T-helper 2 cell treated with Interferon-gamma antibody and Interleukin-4, amounts not matched to agents 5 μg/mL and 100 μg/mL, for 36 hours (primary cell): Measurements from ENCODE around the gene PTPN13.
"Not testable (repeated sequence)": the region's sequence is repeated elsewhere in the genome, so short reads cannot be mapped to it uniquely, and the experiment has no call there.

Experiments used
- DNase-seq: peaks from one replicate; pipeline ENCODE4 v3.0.0; 2021; ENCODE audit warnings: low spot score
- H3K27ac Mint-ChIP-seq: one replicate; pipeline ENCODE4 v1.8.0; 2021; ENCODE audit warnings: mild to moderate bottlenecking, mixed read lengths
- H3K27me3 Mint-ChIP-seq: one replicate; pipeline ENCODE4 v1.8.0; 2021; ENCODE audit warnings: low read depth, mixed read lengths
- H3K36me3 Mint-ChIP-seq: one replicate; pipeline ENCODE4 v1.8.0; 2021; ENCODE audit warnings: low read depth, mixed read lengths
- H3K4me1 Mint-ChIP-seq: one replicate; pipeline ENCODE4 v1.8.0; 2021; ENCODE audit warnings: low read depth, mixed read lengths
- H3K4me3 Mint-ChIP-seq: one replicate; pipeline ENCODE4 v1.8.0; 2022; ENCODE audit warnings: mild to moderate bottlenecking, moderate library complexity, mixed read lengths
- H3K9me3 Mint-ChIP-seq: one replicate; pipeline ENCODE4 v1.8.0; 2021; ENCODE audit warnings: mixed read lengths

PTPN13 gene

DNA sequence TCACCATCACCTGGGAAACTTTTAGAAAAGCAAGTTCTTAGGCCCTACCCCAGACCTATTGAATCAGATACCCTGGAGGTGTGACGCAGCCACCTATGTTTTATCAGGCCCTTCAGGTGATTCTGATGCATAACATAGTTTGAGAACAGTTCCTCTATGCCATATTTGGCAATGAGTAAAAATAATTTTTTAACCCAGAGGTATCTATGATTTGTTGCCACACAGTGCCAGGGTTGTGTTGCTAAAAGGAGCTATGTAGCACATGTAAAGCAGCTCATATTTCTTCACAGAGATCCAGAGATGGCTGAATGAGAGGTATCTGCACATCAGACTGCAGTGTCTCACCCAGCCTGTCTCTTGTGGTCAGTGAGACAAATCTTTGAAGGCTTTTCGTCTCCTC is 85.3 kb downstream of the PTPN13 start:
- no peaks in the 10 kb centered on the region for H3K27me3 Mint-ChIP-seq
- no peak overlapping the region for H3K27ac Mint-ChIP-seq
- no peaks in the 10 kb centered on the region for H3K9me3 Mint-ChIP-seq
- H3K4me1 Mint-ChIP-seq: no peaks in the 10 kb centered on the region
- no peak overlapping the region for H3K4me3 Mint-ChIP-seq
- H3K36me3 Mint-ChIP-seq: no peaks in the 10 kb centered on the region
- DNase-seq: no peak

DNA sequence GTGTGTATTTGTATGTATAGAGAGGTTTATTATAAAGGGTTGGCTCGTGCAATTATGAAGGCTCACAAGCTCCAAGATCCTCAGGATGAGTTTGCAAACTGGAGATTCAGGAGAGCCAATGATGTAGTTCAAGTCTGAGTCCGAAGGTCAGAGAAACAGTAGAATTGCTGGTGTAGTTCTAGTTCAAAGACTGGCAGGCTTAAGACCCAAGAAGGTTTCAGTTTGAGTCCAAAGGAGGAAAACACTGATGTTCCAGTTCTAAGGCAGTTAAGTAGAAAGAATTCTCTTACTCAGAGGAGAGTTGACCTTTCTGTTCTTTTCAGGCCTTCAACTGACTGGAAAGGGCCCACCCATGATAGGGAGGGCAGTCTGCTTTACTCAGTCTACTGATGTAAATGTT is 89.1 kb downstream of the PTPN13 start:
- DNase-seq: no peak
- Mint-ChIP-seq H3K4me3 (no peak overlapping the region), H3K27me3 (no peaks in the 10 kb centered on the region), H3K9me3 (no peaks in the 10 kb centered on the region), H3K27ac (no peak overlapping the region), H3K4me1 (no peaks in the 10 kb centered on the region), H3K36me3 (no peaks in the 10 kb centered on the region)

DNA sequence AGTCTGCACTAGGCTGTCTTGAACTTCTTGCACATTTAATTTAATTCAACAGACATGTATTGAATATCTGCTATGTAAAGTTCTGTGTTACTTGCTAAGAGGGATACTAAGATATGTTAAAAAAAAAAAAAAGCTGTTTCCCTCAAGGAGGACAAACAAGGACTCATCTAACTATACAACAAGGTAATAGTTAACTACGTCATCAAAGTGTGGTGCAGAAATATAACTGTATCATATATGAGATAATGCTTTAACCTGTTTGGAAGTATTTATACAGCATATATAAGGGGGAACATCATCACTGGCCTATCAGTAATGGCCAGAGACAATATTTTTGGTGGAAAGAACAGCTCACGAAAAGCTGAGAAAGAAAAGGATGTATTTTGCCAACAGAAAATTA is 89.9 kb downstream of the PTPN13 start:
- Mint-ChIP-seq H3K9me3 (no peaks in the 10 kb centered on the region), H3K4me3 (no peak overlapping the region)

DNA sequence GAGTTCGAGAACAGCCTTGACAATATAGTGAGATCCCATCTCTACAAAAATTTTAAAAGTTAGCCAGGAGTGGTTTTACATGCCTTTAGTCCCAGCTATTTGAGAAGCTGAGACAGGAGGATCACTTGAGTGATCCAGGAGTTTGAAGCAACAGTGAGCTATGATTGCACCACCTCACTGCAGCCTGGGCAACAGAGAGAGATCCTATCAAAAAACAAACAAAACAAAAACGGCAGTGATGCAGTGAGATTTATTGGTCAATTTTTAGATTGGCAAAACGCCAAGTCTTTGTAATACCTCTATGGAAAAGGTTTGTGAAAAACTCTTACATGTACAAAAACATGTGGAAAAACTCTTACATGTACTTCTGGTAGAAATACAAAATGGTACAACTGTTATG is 91.3 kb downstream of the PTPN13 start:
- no peak for DNase-seq
- no peaks in the 10 kb centered on the region for H3K4me1 Mint-ChIP-seq
- no peaks in the 10 kb centered on the region for H3K36me3 Mint-ChIP-seq
- H3K27ac Mint-ChIP-seq: no peak overlapping the region
- no peak overlapping the region for H3K4me3 Mint-ChIP-seq
- H3K9me3 Mint-ChIP-seq: no peaks in the 10 kb centered on the region
- no peaks in the 10 kb centered on the region for H3K27me3 Mint-ChIP-seq

More for the DNA sequence above, 89.9 kb downstream of the PTPN13 start:
- Mint-ChIP-seq H3K27me3 (no peaks in the 10 kb centered on the region), H3K36me3 (no peaks in the 10 kb centered on the region), H3K27ac (no peak overlapping the region), H3K4me1 (no peaks in the 10 kb centered on the region)
- no peak for DNase-seq

DNA sequence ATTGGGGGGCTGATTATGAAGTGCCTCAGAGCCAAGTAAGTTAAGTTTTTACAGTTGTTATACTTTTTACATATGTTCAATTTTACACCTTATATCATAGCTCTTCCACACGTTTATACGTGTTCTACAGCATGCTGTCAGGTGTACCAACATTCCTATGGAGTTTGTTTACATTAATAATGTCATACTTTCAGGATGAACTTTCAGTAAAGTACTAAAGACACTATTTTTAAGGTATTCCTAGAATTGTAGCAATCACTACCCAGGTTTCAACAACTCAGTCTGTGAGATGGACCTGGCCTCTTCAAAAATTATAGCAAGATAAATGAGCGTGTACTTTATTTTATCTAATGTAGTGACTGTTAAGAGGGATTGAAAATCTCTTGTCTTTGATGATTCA is 92.6 kb downstream of the PTPN13 start:
- no peaks in the 10 kb centered on the region for H3K4me1 Mint-ChIP-seq
- no peak overlapping the region for H3K27ac Mint-ChIP-seq
- no peaks in the 10 kb centered on the region for H3K27me3 Mint-ChIP-seq
- no peak overlapping the region for H3K4me3 Mint-ChIP-seq
- H3K36me3 Mint-ChIP-seq: no peaks in the 10 kb centered on the region
- no peak for DNase-seq
- H3K9me3 Mint-ChIP-seq: no peaks in the 10 kb centered on the region

DNA sequence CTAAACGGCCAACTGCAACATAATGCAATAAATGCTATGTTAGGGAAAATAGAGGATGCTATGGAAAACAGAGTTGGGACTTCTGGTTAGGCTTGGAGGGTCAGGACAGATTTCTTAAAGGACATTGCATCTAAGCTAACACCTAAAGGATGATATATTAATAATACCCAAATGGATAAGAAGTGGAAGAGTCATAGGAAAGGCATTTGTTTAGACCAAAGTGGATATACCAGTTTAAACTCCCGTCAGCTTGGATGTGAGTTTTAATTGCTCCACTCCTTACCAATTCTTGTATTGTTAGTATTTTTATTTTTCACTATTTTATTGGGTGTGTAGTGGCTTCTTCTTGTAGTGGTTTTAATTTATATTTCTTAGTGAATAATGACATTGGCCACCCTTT is 93.9 kb downstream of the PTPN13 start:
- DNase-seq: no peak
- Mint-ChIP-seq H3K27ac (no peak overlapping the region), H3K36me3 (no peaks in the 10 kb centered on the region), H3K9me3 (no peaks in the 10 kb centered on the region), H3K4me3 (no peak overlapping the region), H3K27me3 (no peaks in the 10 kb centered on the region), H3K4me1 (no peaks in the 10 kb centered on the region)

DNA sequence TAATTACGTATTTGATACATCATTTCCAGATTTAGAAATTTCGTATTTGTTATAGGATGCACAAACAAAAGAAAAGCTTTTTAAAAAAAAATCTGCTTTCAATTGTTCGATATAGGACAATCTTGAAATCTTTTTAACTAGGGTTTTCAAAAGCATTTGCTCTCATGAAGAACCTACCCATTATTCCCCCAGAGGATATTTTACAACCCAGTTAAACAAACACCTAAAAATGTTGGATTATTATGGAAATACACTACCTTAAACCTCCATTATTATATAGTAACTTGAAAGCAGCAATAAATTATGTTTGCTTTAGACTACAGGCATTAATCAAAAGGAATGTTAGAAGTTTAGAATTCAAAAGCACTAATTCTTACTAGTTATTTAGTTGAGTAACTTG is 110.5 kb downstream of the PTPN13 start:
- no peak for DNase-seq
- no peaks in the 10 kb centered on the region for H3K4me1 Mint-ChIP-seq
- H3K27me3 Mint-ChIP-seq: no peaks in the 10 kb centered on the region
- no peak overlapping the region for H3K4me3 Mint-ChIP-seq
- no peaks in the 10 kb centered on the region for H3K36me3 Mint-ChIP-seq
- H3K9me3 Mint-ChIP-seq: no peaks in the 10 kb centered on the region
- H3K27ac Mint-ChIP-seq: no peak overlapping the region

DNA sequence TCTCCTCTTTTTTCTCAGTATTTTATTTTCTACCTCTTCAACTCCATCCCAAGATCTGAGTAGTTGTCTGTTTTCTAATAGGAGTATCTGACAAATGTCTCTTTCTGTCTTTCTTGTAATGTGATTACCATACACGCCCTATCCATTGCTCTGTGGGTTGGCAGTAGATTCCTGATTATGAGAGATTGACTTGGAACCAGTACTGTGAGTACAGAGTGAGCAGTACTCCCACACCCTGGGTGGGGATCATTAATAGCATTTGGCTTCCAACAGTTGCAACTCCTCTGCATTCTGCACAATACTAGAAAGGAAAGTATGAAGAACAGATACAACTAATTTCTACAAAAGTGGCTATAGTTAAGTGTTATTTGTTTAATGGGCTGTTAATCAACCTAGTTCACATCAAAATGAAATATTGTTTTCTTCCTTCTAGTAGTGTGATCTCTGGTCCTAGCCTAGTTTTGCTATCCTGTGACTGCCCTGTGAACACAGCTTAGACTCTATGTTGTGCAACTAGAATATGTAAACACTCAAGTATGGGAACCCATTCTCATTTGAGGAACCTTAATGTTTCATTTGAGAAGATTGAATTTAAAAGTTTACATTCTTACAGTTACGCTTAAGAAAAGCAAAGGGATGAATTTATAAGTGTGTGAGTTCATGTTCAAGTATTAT is 112.9 kb downstream of the PTPN13 start:
- Mint-ChIP-seq H3K9me3 (no peaks in the 10 kb centered on the region), H3K4me3 (no peak overlapping the region), H3K36me3 (no peaks in the 10 kb centered on the region), H3K4me1 (no peaks in the 10 kb centered on the region), H3K27me3 (no peaks in the 10 kb centered on the region), H3K27ac (no peak overlapping the region)
- DNase-seq: no peak

DNA sequence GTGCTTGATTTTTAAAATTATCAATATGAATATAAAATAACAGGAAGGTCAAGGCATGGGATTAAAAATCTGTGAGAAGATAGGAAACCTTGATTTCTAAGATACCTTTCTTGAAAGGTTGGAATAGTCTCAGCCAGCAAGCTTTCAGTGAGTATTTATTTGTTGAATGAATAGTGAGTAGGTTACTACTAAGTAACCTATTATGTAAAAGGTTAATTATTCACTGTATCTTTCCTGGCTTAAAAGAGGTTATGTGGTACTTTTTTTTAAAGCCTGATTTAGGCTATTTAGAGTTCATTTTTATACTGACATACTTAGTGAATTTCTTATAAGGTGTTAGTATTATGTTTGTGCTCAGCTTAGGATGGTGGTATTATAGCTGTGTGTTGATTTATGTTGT is 123.5 kb downstream of the PTPN13 start:
- H3K27me3 Mint-ChIP-seq: no peaks in the 10 kb centered on the region
- H3K4me3 Mint-ChIP-seq: no peak overlapping the region
- no peaks in the 10 kb centered on the region for H3K4me1 Mint-ChIP-seq
- H3K36me3 Mint-ChIP-seq: no peaks in the 10 kb centered on the region
- no peak for DNase-seq
- no peaks in the 10 kb centered on the region for H3K9me3 Mint-ChIP-seq
- no peak overlapping the region for H3K27ac Mint-ChIP-seq

DNA sequence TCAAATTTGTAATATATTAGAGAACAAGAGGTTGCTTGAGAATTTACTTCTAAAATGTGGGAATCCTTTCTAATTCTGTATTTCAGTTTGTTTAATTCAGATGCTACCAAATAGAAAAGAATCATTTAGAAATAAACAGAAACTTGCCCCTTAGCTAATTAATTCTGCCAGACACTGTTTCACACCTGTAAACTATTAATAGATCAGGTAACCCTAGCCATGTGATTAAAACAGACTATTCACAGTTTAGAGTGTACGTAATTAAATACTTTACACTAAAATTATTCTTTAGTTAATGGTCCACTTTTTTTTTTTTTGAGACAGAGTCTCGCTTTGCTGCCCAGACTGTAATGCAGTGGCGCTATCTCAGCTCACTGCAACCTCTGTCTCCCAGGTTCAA is 124.0 kb downstream of the PTPN13 start:
- no peaks in the 10 kb centered on the region for H3K4me1 Mint-ChIP-seq
- no peak for DNase-seq
- no peaks in the 10 kb centered on the region for H3K36me3 Mint-ChIP-seq
- no peaks in the 10 kb centered on the region for H3K9me3 Mint-ChIP-seq
- no peaks in the 10 kb centered on the region for H3K27me3 Mint-ChIP-seq
- no peak overlapping the region for H3K27ac Mint-ChIP-seq
- no peak overlapping the region for H3K4me3 Mint-ChIP-seq

DNA sequence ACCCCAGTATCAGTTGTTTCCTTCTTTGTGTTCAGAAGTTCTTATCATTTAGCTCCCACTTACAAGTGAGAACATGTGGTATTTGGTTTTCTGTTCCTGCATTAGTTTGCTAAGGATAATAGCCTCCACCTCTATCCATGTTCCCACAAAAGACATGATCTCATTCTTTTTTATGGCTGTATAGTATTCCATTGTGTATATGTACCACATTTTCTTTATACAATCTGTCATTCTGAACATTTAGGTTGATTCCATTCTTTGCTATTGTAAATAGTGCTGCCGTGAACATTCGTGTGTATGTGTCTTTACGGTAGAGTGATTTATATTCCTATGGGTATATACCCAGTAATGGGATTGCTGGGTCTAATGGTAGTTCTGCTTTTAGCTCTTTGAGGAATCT is 125.0 kb downstream of the PTPN13 start:
- H3K9me3 Mint-ChIP-seq, H3K4me1 Mint-ChIP-seq, H3K27me3 Mint-ChIP-seq, DNase-seq, H3K27ac Mint-ChIP-seq, H3K4me3 Mint-ChIP-seq, H3K36me3 Mint-ChIP-seq: not testable (repeated sequence)

DNA sequence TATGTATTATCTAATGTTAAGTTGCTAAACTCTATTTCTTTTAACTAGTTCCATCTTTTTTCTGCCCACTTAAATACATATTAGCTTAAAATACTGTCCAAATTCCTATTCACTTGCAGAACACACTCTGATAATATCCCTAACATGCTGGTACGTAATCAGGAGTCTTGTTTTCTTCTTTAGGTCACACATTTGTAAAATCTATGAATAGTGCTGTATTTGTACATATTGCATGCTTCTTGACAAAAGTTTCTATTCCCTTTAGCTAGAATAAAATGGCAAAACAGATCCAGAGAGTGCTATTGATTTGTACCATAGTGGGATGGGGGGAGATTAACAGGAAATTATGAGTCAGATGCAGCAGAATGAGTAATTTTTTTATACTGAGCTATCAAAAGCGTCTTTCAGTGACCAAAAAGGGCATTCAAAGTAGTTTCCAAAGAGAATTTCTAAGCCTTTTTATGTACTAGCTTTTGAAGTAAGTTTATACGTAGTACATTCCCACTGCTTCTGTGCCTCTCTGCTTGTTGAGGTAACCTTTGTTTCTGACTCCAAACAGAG is 126.5 kb downstream of the PTPN13 start:
- no peak overlapping the region for H3K27ac Mint-ChIP-seq
- H3K4me3 Mint-ChIP-seq: no peak overlapping the region
- H3K36me3 Mint-ChIP-seq: no peaks in the 10 kb centered on the region
- H3K4me1 Mint-ChIP-seq: no peaks in the 10 kb centered on the region
- no peaks in the 10 kb centered on the region for H3K9me3 Mint-ChIP-seq
- no peak for DNase-seq
- H3K27me3 Mint-ChIP-seq: no peaks in the 10 kb centered on the region

DNA sequence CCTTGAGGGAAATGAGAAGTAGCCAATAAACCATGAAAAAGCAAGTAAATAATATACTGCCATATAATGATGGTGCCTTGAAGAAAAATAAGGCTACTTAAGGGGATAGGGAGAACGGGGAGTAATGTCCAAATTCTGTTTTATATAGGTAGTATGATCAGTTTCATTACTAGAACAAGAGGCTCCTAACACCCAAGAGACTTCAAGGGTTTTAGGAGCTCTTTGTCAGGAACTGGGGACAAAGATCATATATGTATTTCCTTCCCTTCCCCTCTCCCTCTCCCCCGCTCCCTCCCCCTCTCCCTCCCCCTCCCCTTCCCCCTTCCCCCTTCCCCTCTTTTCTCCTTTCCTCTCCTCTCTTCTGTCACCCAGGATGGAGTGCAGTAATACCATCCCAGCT is 127.3 kb downstream of the PTPN13 start:
- H3K4me1 Mint-ChIP-seq: no peaks in the 10 kb centered on the region

DNA sequence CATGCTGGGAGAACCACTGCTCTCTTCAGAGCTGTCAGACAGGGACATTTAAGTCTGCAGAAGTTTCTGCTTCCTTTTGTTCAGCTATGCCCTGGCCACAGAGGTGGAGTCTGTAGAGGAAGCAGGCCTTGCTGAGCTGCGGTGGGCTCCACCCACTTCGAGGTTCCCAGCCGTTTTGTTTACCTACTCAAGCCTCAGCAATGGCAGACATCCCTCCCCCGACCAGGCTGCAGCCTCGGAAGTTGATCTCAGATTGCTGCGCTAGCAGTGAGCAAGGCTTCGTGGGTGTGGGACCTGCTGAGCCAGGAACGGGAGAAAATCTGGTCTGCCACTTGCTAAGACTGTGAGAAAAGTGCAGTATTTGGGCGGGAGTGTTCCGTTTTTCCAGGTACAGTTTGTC is 136.2 kb downstream of the PTPN13 start:
- no peaks in the 10 kb centered on the region for H3K27me3 Mint-ChIP-seq
- no peak overlapping the region for H3K4me3 Mint-ChIP-seq

More for the DNA sequence above, 127.3 kb downstream of the PTPN13 start:
- H3K27ac Mint-ChIP-seq: no peak overlapping the region
- H3K4me3 Mint-ChIP-seq: no peak overlapping the region
- H3K9me3 Mint-ChIP-seq: no peaks in the 10 kb centered on the region
- no peaks in the 10 kb centered on the region for H3K27me3 Mint-ChIP-seq
- H3K36me3 Mint-ChIP-seq: no peaks in the 10 kb centered on the region
- no peak for DNase-seq

DNA sequence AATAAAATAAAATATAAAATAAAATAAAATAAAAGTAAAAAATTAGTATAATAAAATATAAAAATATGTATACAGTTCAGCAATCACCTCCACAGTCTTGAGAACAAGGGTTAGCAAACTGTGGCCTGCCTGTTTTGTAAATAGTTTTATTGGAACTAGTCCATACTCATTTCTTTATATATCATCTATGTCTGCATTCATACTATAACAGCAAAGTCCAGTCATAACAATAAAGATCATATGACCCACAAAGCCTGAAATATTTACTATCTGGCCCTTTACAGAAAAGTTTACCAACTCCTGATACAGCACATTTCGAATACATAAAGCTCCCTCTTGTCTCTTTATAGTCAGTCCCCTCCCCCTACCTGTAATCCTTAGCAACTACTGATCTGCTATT is 143.1 kb downstream of the PTPN13 start:
- H3K9me3 Mint-ChIP-seq: no peaks in the 10 kb centered on the region
- no peaks in the 10 kb centered on the region for H3K4me1 Mint-ChIP-seq
- H3K27me3 Mint-ChIP-seq: no peaks in the 10 kb centered on the region
- no peak overlapping the region for H3K4me3 Mint-ChIP-seq
- H3K27ac Mint-ChIP-seq: no peak overlapping the region
- no peaks in the 10 kb centered on the region for H3K36me3 Mint-ChIP-seq
- no peak for DNase-seq

More for the DNA sequence above, 136.2 kb downstream of the PTPN13 start:
- Mint-ChIP-seq H3K4me1 (no peaks in the 10 kb centered on the region), H3K27ac (no peak overlapping the region), H3K36me3 (no peaks in the 10 kb centered on the region), H3K9me3 (no peaks in the 10 kb centered on the region)
- no peak for DNase-seq
